NCI-H2196 treated with DMSO at 0.1 percent for 48 hours (cell line): ENCODE results near the gene IMMP2L.

ENCODE experiments used
- DNase-seq: peaks from one replicate; lab custom pipeline; 2025; ENCODE audit not compliant: unreplicated experiment; lab: John Stamatoyannopoulos, UW

Gene IMMP2L

DNA sequence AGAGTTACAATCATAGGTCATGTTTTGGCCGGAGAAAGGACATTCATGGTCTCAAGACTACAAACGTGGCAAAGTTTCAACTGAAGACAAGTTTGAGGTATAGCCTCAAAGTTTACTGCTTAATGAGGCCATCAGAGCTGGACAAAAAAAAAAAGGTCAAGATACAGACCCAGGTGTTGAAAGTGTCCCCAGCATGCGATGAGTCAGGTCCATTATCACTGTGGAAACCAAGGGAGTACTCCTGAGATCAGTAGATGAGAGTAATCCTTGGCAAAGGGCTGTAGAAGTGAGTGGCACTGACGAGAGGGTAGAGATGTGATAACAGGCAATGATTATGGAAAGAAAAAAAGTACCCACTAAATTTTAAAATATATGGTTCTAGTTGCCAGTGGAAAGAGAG lies 551.5 kb downstream of the IMMP2L start:
- no peak for DNase-seq

DNA sequence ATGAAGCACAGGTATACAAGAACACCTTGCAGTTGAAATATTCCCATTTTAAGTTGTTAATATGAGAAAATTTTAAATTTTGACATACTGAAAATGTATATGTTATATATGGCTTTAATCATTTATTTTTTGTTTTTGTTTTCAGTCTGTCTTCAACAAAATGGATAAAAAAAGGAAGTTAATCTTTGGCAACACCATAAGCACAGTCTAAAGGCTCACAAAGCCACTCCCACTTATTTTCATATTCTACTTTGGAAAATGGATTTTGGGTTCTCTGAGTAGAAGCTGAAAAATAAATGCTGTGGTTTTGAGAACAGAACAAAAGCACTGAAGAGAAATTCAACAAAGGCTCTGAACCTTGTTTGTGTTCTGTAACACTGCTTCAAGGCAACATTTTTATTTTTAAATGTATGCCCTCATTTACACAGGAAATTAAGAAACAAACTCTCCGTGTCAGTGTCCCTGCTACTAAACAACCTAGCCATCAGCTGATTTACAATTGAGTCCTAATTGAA lies 552.7 kb downstream of the IMMP2L start:
- DNase-seq: no peak

DNA sequence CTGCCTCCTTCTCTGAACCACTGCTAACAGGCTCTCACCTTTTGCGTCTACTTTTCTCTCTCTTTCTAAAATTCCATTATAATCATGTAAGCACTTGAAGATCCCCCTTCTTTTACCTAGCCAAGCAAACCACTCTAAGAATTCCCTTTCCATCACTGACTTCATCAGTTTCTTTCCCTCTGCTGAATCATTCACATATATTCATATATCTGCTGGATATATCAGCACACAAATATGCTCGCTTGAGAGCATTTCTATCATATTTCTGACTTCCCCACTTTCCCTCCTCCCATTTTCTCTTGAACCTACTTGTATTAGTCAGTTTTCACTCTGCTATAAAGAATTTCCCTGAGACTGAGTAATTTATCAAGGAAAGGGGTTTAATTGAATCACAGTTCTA lies 555.6 kb downstream of the IMMP2L start:
- DNase-seq: no peak

DNA sequence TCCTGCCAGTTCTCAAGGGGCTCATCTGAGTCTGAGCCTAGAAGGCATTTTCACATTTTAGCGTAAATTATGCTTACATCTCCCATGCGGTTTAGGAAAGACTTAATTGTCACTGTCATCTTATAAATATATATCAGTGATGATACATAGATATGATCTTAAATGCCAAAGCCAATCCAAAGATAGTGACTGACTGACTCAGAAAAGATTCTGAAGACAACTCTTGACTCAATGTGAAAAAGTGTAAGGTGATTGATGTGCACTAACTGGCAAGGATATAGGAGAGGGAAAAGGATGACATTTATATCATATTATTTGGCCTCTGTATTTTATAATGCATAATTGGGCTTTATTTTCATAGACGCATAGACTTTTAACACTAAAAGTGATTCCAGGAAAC lies 556.3 kb downstream of the IMMP2L start:
- DNase-seq: no peak

DNA sequence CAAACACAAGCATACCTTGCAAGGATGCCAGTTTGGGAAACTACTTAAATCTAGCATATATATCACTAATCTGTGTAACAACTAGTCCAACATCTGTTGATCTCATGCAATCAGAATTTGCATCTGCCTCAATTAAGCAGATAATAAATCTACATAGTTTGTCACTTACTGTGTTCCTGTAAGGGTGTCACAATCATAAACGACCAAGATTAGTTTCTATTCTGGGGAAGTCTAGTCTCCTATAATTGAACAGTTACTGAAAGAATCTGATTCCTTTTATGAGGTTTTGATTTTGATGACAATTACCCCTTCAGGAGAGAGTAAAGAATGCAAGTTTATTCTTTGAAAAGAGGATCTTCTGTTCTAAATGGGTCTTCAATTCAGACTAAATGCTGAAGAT lies 556.8 kb downstream of the IMMP2L start:
- no peak for DNase-seq

DNA sequence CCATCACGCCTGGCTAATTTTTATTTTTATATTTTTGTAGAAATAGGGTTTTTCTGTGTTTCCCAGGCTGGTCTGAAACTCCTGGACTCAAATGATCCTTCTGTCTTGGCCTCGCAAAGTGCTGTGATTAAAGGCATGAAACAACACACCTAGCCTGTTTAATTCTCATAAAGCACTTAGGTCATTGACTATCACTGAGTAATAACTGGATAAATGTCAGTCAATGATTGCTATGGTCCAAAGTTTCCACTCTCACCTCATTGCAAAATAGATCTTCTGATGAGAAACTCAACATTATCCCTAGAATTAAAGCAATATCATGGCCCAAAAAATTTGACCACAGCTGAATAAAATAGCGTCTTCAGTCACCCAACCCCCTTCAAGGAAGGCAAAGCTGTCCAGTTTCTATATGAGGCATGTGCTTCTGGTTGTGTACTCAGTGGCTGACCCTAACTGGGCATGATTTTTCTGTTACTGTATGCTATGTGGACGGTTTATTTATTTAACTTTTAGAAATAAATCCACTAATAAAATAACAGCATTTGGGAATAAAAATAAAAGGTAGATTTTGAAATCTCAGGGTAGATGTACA lies 557.9 kb downstream of the IMMP2L start:
- DNase-seq: no peak

DNA sequence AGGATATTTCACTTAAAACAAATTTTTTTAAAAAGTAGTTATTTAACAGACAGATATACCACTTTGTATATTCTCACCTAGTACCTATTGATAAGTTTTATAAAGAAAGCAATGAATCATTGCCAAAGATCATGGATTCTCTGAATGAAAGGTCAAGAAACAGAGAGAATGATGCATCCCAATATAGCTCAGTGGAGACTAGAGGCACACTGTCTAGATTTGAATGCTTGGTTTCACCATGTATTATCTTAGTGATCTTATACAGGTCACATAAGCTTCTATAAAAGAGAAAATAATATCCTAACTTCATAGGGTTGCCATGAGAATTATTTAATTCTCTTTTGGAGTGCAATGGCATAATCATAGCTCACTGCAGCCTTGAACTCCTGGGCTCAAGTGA lies 558.4 kb downstream of the IMMP2L start:
- DNase-seq: no peak

DNA sequence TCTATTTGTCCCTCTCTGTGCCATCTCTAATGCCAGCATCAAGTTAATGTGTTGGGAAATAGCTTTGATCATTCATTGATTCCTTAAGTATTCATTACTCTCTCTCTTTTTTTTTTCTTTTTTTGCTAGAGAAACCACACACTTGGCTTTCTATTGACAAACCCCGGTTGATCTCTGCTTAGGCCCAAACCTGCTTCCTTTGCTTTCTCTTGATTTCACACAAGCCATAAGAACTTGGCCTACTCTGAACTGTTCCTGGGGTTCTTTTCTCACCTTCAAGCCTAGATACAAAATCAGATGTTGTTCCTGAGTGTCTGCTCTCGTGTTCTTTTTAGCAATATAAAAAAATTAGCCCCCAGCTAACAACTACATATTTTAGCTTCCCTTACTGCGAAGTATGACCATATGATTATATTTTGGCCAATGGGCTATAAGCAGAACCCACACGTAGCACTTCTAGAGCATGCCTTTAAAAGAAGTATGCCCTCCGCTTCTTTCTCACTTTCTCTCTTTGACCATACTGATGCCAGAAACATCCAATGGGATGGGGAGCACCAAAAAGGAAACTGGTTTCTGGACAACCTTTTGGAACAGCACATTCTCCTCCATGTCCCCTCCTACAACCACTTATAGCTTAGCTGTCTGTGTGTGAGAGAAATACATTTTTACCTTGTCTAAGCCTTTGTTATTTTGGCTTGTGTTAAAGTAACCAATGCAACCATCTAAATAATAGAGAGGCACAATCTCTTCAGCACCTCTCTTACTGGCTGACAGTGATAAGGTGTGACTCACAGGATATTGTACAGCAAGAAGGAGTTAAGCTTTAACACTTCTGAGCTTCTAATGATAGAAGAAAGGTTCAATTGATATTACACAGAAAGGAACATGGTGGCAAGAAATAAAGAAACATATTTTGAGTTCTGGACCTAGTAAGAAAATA lies 568.0 kb downstream of the IMMP2L start:
- DNase-seq: no peak

DNA sequence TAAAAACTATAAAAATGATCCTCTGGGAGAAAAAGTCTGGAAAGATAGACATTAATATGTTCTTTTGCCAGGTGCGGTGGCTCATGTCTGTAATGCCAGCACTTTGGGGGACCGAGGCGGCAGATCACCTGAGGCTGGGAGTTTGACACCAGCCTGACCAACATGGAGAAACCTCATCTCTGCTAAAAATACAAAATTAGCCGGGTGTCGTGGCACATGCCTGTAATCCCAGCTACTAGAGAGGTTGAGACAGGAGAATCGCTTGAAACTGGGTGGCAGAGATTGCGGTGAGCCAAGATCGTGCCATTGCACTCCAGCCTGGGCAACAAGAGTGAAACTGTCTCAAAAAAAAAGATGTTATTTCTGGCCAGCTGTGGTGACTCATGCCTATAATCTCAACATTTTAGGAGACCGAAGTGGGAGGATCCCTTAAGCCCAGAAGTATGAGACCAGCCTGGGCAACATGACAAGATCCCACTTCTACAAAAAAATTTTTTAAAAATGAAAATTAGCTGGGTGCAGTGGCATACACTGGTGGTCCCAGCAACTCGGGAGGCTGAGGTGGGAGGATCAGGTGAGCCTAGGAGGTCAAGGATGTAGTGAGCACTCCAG lies 573.3 kb downstream of the IMMP2L start:
- no peak for DNase-seq

DNA sequence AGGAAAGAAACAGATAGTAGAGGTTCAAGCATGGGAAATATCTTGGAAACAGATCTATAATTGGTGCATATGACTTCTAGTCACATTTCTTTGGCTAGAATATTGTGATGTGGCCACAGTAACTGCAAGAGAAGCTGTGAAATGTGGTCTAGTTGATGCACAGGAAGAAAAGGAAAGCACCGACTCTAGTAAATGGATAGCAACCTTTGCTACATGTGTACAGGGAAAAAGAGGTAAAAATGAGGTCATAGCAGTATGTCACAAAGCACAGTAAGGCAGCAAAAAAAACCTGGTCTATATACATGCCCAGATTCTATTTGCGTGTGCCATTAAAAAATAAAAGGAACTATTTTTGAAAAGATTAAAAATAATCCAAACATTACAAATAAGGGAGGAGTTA lies 573.9 kb downstream of the IMMP2L start:
- no peak for DNase-seq

DNA sequence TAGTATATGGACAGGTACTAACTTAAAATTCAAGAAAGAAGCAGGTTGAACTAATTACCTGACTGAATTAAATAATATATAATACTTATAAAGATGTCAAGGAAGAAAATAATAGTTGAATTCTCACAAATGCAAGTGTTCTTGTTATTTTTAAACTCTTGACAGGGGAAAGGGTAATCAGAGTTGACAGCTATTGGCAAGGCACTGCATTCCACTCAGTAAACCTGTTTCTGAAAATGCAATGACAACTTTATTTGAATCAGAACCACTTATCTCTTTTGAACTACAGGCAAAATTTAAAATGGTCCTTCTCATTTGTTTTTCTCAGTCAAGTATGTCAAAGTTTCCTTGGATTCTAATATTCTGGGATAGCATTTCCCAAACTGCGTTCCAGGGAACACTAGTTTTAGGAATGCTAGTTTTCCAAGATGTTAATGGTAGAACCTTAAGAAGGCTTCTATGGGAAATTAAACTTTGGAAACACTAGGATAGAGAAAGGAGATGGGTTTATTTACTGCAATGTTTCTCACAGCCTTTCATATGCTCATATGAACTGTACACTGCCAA lies 575.1 kb downstream of the IMMP2L start:
- no peak for DNase-seq

DNA sequence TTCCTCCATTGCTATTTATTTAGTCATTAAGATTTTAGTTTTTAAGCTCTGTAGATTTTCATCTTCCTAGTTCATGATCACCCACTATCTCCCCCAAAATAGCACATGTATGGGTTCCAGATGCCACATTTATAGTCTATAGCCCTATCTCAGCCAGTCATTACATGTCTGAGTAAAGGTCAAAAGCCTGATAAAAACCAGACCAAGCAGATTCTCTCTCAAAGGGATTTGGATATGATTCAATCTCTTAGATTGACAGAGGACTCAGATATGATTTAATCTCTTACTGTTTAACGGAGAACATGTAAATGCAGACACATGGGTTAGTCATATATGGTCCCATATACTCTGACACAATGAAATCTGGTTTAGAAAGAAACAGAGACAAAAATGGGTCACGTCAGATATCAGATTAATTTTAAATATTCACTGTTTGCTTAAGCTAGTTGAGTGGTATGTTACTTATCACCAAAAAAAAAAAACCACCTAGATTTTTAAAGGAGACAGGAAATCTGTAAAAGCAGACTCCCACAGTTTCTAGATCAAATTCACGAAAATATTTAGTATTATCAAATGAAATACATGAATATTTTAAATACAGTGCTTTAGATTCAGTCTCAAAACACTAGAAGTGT lies 578.4 kb downstream of the IMMP2L start:
- DNase-seq: no peak

DNA sequence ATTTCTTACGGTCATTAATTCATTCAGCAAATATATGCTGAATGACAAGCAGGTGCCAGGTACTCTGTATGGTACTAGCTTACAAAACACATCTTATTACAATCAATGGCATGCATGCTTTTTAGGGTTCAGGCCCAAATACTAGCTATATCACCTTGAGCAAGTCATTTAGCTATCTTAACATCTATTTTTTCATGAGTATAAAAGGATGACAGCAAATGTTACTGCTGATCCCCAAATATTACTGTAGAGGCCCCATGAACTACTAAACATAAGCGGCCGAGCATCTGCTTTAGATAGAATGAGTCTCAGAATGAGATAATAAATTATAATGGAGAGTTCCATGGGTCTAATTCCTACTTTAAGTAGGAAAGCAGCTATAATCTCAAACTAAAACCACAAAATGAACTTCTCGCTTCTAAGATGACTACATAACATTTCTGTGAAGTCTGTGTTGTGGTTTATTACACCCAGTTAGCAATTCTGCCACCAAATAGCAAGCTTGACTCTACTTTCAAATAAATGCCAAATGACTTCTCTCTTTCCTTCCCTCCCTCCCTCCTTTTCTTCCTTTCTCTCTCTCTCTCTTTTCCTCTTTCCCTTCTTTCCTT lies 585.1 kb downstream of the IMMP2L start:
- no peak for DNase-seq

DNA sequence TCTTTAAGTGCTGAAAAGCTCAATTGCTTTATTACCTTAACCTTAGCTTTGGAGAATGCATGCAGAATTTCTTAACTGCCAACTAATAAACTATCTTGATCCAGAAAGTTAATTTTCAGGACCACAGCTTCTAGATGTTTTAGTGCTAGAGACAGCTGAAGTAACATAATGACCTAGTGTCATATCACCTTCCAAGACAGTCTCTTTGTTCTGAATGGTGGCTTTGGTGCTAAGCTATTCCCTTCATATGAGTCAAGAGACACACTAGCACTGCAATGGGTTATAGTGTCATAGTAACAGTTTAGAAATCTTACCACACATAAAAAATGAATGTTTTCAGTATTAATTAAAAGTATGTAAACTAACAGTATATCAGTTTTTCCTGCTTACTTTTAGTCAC lies 586.8 kb downstream of the IMMP2L start:
- no peak for DNase-seq

DNA sequence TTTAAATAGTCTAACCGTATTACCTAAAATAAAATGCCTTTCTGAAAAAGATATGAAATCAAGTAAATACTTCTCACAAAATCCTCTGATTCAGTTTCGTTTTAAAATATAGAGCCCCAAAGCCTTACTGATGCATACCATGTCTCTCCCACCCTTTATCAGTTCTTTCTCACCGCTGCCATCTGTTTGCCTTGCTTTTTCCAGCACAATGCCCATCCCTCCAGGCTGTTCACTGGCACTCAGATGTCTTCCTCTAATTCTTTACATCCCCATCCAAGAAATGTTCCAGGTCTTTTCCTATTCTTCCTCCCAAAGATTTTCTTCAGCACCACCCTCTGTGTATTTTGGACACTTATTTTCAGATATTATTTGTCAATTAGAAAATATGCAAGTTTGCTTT lies 587.9 kb downstream of the IMMP2L start:
- no peak for DNase-seq

DNA sequence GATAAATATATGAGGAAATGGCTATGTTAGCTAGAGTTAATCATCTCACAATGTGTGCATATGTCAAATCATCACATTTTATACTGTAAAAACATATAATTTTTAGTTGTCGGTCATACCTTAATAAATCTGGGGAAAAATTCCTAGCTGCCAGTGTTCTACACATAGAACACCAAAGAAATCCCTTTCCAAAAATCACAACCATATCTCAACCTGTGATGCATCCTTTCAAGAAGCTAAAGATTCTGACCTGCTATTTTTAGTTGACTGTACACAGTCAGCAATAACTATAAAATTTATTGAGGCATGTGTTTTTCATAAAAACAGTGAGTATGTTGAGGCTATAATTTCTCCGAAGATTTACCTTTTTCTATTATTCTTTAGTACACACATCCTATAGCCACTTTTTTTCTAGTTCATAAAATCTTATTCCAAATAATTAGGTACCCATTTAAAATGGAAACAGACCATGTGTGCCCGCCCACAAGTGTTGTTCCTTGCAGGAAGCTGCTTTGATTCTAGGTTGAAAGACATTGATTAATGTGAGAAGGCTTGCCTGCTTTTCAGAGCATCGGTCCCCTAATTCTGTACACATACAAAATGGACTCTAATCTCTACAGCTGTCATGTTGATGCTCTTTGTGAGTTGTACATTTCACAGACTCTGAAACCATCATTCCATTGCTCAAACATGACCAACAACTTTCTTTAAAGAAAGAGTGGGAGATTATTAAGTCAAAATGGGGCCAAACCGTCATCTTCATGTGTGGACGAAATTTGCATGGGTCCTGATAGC lies 588.9 kb downstream of the IMMP2L start:
- no peak for DNase-seq

DNA sequence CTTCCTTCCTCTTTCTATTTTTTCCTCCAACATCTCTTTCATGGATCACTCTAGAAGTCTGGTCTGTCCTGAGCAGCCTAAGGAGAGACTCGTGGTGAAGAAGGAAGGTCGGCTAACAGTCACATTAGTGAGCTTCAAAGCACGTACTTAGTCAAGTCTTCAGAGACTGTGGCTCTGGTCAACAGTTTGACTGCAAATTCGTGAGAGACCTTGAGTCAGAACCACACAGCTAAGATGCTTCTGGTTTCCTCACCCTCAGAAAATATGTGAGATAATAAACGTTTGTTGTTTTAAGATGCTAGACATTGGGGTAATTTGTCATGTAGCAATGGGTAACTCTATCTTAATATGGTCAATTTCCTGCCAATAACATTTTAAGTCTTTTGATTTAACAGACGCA lies 597.5 kb downstream of the IMMP2L start:
- no peak for DNase-seq

DNA sequence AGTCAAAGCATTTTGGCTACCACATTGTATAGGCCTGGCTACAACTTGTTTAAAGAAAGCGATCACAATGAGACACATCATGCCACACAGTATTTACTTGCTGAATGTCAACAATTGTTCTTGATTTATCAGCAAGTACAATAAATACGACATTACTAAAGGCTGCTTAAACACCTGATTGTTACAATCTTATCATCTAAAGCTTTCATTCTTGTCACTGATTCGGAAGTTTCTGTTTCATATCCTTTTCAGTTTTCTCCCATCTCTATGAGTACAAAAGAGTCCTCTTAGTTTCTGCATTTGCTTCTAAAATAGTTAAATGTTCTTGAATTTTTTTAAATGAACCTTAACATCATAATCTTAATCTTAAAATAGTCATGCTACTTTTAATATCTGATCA lies 599.5 kb downstream of the IMMP2L start:
- no peak for DNase-seq

DNA sequence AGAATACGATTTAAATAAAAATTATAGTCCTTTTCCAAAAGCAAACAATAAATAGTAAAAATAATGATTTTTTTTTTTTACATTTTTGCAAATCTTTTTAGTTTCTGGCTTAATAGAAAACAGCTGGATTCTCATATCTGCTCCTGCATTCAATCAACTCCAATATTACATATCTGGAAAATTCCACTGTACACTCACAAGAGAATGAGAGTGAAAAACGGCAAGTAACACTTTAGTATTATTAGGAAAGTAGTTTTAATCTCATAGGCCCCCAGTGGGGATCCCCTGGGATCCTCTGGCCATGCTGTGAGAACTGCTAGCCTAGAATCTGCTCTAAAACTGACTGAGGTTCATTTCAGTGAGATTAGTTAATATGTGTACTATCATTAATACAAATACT lies 599.9 kb downstream of the IMMP2L start:
- no peak for DNase-seq

DNA sequence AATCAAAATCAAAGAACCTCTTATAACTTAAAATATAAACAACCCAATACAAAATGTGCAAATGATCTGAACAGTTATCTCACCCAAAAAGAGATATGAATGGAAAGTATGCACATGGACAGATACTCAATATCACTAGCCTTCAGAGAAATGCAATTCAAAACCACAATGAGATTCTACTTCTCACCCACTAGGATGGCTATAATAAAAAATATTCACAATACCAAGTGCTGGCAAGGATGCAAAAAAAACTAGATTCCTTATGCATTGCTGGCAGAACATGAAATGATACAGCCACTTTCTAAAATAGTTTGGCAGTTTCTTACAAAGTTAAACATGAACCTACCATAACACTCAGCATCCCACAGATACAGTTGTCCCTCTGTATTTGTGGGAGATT lies 601.5 kb downstream of the IMMP2L start:
- no peak for DNase-seq
